ENCODE data around the gene HOXB6.

GRCh38 chr17:48569674-48570324, 35.0 kb downstream of the HOXB6 start:
- TF ChIP-seq EZH2 (IDR thresholded peaks at IDR 0.05) (no peak), POLR2AphosphoS5 (IDR thresholded peaks at IDR 0.05; ENCODE audit: borderline replicate concordance, low read depth, low read length) (no peak)

Measured in SK-N-MC (cell line).